Tibial nerve (tissue), 4 donors: Measurements from ENCODE around the gene DHRS7C.

Source experiments
- EP300 ChIP-seq, 2 donors: sonication (generic); formaldehyde crosslinking; IDR thresholded peaks; one replicate each; pipeline ENCODE4 v1.6.1; 2017; ENCODE audit warnings: antibody characterized with exemption in 2 of 2, mild to moderate bottlenecking in 1 of 2
- TF ChIP-seq, protein P1 (sequence below), 5 experiments: fragments of 200-600 bp in 3 of 5; fragments of 450-650 bp in 2 of 5; sonication (generic) in 3 of 5; IDR thresholded peaks; one replicate each; pipeline ENCODE4 v1.5.1; 2016 to 2019; ENCODE audit warnings: antibody characterized with exemption in 5 of 5, mild to moderate bottlenecking in 3 of 5, moderate library complexity in 2 of 5

DNA sequence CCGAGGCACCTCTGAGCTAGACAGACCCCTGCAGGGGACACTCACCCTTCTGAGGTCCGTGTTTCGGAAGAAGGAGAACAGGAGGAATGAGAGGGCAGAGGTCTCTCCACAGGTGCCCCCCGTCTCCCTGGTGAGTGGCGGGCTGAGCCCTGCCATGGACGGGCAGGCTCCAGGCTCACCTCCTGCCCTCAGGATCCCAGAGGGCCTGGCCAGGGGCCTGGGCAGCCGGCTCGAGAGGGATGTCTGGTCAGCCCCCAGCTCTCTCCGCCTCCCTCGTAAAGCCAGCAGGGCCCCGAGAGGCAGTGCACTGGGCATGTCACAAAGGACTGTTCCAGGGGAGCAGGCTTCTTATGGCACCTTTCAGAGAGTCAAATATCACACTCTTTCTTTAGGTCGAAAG lies 62.8 kb downstream of the DHRS7C start:
- TF ChIP-seq, protein P1, sequence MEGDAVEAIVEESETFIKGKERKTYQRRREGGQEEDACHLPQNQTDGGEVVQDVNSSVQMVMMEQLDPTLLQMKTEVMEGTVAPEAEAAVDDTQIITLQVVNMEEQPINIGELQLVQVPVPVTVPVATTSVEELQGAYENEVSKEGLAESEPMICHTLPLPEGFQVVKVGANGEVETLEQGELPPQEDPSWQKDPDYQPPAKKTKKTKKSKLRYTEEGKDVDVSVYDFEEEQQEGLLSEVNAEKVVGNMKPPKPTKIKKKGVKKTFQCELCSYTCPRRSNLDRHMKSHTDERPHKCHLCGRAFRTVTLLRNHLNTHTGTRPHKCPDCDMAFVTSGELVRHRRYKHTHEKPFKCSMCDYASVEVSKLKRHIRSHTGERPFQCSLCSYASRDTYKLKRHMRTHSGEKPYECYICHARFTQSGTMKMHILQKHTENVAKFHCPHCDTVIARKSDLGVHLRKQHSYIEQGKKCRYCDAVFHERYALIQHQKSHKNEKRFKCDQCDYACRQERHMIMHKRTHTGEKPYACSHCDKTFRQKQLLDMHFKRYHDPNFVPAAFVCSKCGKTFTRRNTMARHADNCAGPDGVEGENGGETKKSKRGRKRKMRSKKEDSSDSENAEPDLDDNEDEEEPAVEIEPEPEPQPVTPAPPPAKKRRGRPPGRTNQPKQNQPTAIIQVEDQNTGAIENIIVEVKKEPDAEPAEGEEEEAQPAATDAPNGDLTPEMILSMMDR (IDR thresholded peaks at IDR 0.05) = no peak
- TF ChIP-seq EP300 (IDR thresholded peaks at IDR 0.05) = no peak
